A673 (cell line): ENCODE data around the gene RPP38. TPM values are rescaled to one million over a fixed set of nuclear protein-coding genes. Genes with fewer than 3 reads are reported as not detected.

ENCODE experiments used
- BruUV-seq: library from RNA; stranded (reverse); fragments of 400-500 nt; replicated peaks from 2 replicates; lab custom pipeline; 2021; lab: Mats Ljungman, UMichigan
- CTCF ChIA-PET: fragments of 300-600 bp; sonication (Branson Sonifier 250); formaldehyde crosslinking; loops from one replicate; lab custom pipeline; 2022; ENCODE audit warnings: antibody characterized with exemption; lab: Charles Lee
- POLR2A ChIA-PET: fragments of 300-600 bp; sonication (Branson Sonifier 250); formaldehyde crosslinking; loops from one replicate; lab custom pipeline; 2022; ENCODE audit warnings: antibody characterized with exemption; ENCODE audit not compliant: low non-redundant PET; lab: Charles Lee
- DNase-seq: peaks from one replicate; pipeline ENCODE4 v3.0.0-alpha.2; 2015; ENCODE audit warnings: low spot score
- H3K27ac ChIP-seq: fragments of 200-600 bp; sonication (generic); 2 replicates; pipeline ENCODE4 v1.5.1; 2016; ENCODE audit warnings: mixed run types, low read depth, mild to moderate bottlenecking, mixed read lengths, antibody characterized with exemption, low read length; ENCODE audit not compliant: poor library complexity, severe bottlenecking
- H3K27me3 ChIP-seq: fragments of 200-600 bp; sonication (generic); replicated peaks from 2 replicates; pipeline ENCODE4 v1.6.1; 2017; ENCODE audit warnings: mixed run types, low read depth, mild to moderate bottlenecking, mixed read lengths, antibody characterized with exemption, low read length; ENCODE audit not compliant: insufficient read depth, poor library complexity
- H3K36me3 ChIP-seq: fragments of 200-600 bp; sonication (generic); 2 replicates; pipeline ENCODE4 v1.6.1; 2016; ENCODE audit warnings: mixed run types, mild to moderate bottlenecking, mixed read lengths, antibody characterized with exemption, low read length; ENCODE audit not compliant: insufficient read depth, poor library complexity, severe bottlenecking
- H3K4me1 ChIP-seq: fragments of 200-600 bp; sonication (generic); 2 replicates; pipeline ENCODE4 v1.6.1; 2017; ENCODE audit warnings: mixed run types, mild to moderate bottlenecking, mixed read lengths, antibody characterized with exemption, low read length; ENCODE audit not compliant: insufficient read depth, poor library complexity, severe bottlenecking
- H3K4me3 ChIP-seq: fragments of 200-600 bp; sonication (generic); 2 replicates; pipeline ENCODE4 v1.5.1; 2016; ENCODE audit warnings: low read depth, mixed run types, mild to moderate bottlenecking, mixed read lengths, low read length; ENCODE audit not compliant: poor library complexity, severe bottlenecking
- H3K9me3 ChIP-seq: fragments of 200-600 bp; sonication (generic); 2 replicates; pipeline ENCODE4 v1.6.1; 2016; ENCODE audit warnings: mixed run types, low read depth, mild to moderate bottlenecking, mixed read lengths, antibody characterized with exemption, low read length; ENCODE audit not compliant: poor library complexity, severe bottlenecking
- EZH2 ChIP-seq: fragments of 200-600 bp; sonication (generic); IDR thresholded peaks from 2 replicates; pipeline ENCODE4 v1.6.1; 2017; ENCODE audit warnings: borderline replicate concordance, low read depth, mild to moderate bottlenecking, mixed read lengths, antibody characterized with exemption, low read length; ENCODE audit not compliant: poor library complexity, severe bottlenecking
- intact Hi-C: fragments of 100-400 bp; cut with micrococcal nuclease; formaldehyde crosslinking; loops from one replicate; pipeline ENCODE4 v1.10.0; 2022; ENCODE audit not compliant: unreplicated experiment
- total RNA-seq: library from RNA; stranded (reverse); gene quantifications from 2 replicates; pipeline ENCODE4 v1.2.3, GENCODE V29; 2021
- TF ChIP-seq, protein P1 (sequence below): fragments of 300-800, 200-600 bp; sonication (generic); conservative IDR thresholded peaks from 2 replicates; pipeline ENCODE4 v1.5.1; 2017; ENCODE audit warnings: low read depth, mild to moderate bottlenecking, antibody characterized with exemption, low read length, moderate library complexity, mixed read lengths

The RPP38 gene
- total RNA-seq, 1 experiment from 2014 or later, result 23.8 TPM

DNA sequence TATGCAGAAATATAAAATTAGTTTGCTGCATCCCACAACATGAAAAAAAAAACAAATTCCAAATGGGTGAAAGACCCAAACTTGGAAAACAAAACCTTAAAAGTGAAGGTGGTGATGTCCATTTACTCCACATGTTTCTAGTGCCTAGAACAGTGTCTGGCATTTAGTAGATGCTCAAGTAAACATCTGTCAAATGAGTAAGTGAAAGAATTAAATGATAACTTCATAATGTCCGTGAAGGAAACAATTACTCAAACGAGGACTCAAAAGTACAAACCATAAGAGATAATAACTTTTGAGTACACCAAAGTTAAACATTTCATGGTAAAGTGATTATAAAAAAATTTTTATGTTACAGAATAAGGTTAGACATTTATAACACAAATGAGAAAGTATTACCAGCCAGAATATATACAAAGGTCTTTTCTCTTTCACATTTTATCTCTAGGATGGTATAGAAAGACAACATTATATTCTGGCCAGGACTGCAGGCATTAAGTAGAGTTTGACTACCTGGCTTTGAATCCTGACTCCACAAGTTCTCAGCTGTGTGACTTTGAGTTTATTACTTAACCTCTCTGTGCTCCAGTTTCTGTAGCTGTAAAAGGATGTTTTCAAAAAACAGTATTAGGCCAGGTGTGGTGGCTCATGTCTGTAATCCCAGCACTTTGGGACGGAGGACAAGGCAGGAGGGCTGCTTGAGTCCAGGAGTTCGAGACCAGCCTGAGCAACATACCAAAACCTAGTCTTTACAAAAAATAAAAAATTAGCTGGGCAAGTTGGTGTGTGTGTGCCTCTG, 50.6 kb downstream of the RPP38 start:
- TF ChIP-seq, protein P1, sequence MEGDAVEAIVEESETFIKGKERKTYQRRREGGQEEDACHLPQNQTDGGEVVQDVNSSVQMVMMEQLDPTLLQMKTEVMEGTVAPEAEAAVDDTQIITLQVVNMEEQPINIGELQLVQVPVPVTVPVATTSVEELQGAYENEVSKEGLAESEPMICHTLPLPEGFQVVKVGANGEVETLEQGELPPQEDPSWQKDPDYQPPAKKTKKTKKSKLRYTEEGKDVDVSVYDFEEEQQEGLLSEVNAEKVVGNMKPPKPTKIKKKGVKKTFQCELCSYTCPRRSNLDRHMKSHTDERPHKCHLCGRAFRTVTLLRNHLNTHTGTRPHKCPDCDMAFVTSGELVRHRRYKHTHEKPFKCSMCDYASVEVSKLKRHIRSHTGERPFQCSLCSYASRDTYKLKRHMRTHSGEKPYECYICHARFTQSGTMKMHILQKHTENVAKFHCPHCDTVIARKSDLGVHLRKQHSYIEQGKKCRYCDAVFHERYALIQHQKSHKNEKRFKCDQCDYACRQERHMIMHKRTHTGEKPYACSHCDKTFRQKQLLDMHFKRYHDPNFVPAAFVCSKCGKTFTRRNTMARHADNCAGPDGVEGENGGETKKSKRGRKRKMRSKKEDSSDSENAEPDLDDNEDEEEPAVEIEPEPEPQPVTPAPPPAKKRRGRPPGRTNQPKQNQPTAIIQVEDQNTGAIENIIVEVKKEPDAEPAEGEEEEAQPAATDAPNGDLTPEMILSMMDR, result no peak
- TF ChIP-seq EZH2, result no peak
- no TSS peak for BruUV-seq

DNA sequence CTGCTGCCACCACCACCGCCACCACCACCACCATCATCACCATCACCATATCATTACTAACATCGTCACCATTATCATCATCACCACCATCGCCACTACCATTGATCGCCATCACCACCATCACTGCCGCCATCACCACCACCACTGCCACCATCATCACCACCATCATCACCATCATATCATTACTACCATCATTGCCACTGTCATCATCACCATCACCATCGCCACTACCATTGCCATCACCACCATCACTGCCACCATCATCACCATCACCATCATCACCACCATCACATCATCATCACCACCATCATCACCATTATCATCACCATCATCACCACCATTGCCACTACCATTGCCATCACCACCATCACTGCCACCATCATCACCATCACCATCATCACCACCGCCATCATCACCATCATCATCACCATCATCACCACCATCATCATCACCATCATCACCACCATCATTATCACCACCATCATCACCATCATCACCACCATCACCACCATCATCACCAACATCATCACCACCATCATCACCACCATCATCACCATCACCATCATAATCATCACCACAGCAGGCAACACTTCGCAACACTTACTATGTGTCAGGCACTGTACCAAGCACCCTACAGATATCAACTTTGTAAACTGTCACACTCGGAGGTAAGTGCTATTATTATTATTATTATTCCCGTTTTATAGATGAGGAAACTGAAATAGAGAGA, 52.1 kb downstream of the RPP38 start:
- Histone ChIP-seq H3K27me3 (no peaks in the 10 kb centered on the region), H3K4me3 (no peak overlapping the region), H3K9me3 (no peaks in the 10 kb centered on the region), H3K36me3 (no peaks in the 10 kb centered on the region), H3K4me1 (no peaks in the 10 kb centered on the region), H3K27ac (no peak overlapping the region)
- no peak for TF ChIP-seq EZH2
- TF ChIP-seq, protein P1, result no peak
- CTCF ChIA-PET, result no interaction called here
- no peak for DNase-seq
- POLR2A ChIA-PET, result no interaction called here
- intact Hi-C loops, result no loop called here
- BruUV-seq, result no TSS peak

More for the DNA sequence above, 50.6 kb downstream of the RPP38 start:
- no peaks in the 10 kb centered on the region for H3K36me3 ChIP-seq
- intact Hi-C loops, result no loop called here
- ChIA-PET POLR2A (interaction anchor here (0.6 kb wide), 1 partner anchor 188 kb away, joined by 13 read pairs; no protein-coding TSS in a partner anchor), CTCF (no interaction called here)
- H3K4me3 ChIP-seq, result no peak overlapping the region
- H3K27me3 ChIP-seq, result no peaks in the 10 kb centered on the region
- DNase-seq, result no peak
- H3K9me3 ChIP-seq, result no peaks in the 10 kb centered on the region
- H3K4me1 ChIP-seq, result no peaks in the 10 kb centered on the region
- no peak overlapping the region for H3K27ac ChIP-seq

DNA sequence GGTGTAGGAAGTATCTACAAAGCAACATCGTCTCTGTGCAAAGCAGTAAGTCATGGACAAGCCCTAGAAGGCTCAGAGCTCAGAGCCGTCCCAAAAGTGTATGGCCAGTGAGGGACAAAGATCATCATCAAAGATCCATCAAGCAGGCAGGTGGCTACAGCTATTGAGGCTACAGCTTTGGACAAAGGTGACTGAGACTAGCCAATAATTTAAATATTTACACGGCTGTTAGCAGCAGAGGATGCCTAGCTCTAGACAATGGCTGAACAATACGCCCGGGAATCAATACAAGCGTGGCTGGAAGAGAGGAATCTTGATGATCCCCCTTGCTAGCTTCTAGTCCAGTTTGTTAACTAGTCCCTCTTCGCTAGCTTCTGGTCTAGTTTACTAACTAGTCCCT, 53.4 kb downstream of the RPP38 start:
- BruUV-seq, result no TSS peak
- Histone ChIP-seq H3K36me3 (no peaks in the 10 kb centered on the region), H3K27me3 (no peaks in the 10 kb centered on the region), H3K4me3 (no peak overlapping the region), H3K9me3 (no peaks in the 10 kb centered on the region), H3K27ac (no peak overlapping the region), H3K4me1 (no peaks in the 10 kb centered on the region)
- no peak for DNase-seq
- ChIA-PET CTCF (no interaction called here), POLR2A (no interaction called here)
- TF ChIP-seq EZH2, result no peak
- TF ChIP-seq, protein P1, result no peak
- intact Hi-C loops, result no loop called here
